HepG2 (cell line): ENCODE data around the gene DENND5A. TPM values are rescaled to one million over a fixed set of nuclear protein-coding genes. Genes with fewer than 3 reads are reported as not detected.
A peak's percentile ranks its signal among the peaks of the same experiment; 100 is the strongest.

Experiments used
- ARID5B ChIP-seq: IDR thresholded peaks from 2 replicates; pipeline ENCODE4 v1.4.0; 2020; ENCODE audit warnings: mild to moderate bottlenecking, missing genetic modification reagents
- ATM ChIP-seq: fragments of 450-650 bp; IDR thresholded peaks from 2 replicates; pipeline ENCODE4 v1.7.1; 2017; ENCODE audit warnings: mild to moderate bottlenecking, borderline replicate concordance
- CHCHD3 ChIP-seq: sonication (generic); formaldehyde crosslinking; IDR thresholded peaks from 2 replicates; pipeline ENCODE4 v1.8.0; 2022; ENCODE audit warnings: mild to moderate bottlenecking, missing genetic modification reagents, moderate library complexity
- ELF3 ChIP-seq: IDR thresholded peaks from 2 replicates; pipeline ENCODE4 v1.6.1; 2016; ENCODE audit warnings: missing genetic modification reagents, missing compliant biosample characterization
- MXI1 ChIP-seq: IDR thresholded peaks from 3 replicates; pipeline ENCODE4 v1.6.1; 2012; ENCODE audit warnings: low read depth, low read length, inconsistent platforms, borderline replicate concordance
- PHF20 ChIP-seq: sonication (generic); formaldehyde crosslinking; IDR thresholded peaks from 2 replicates; pipeline ENCODE4 v1.5.0; 2020; ENCODE audit warnings: mild to moderate bottlenecking, missing genetic modification reagents
- RFX5 ChIP-seq: IDR thresholded peaks from 2 replicates; pipeline ENCODE4 v1.6.1; 2011; ENCODE audit warnings: low read depth, low read length, improper control_type of control experiment
- TAF1 ChIP-seq: sonication (generic); formaldehyde crosslinking; IDR thresholded peaks from 2 replicates; pipeline ENCODE4 v1.4.0; 2020; ENCODE audit warnings: missing genetic modification reagents
- ZBTB40 ChIP-seq, 2 experiments: fragments of 450-650 bp in 1 of 2; sonication (generic) in 1 of 2; formaldehyde crosslinking in 1 of 2; IDR thresholded peaks; 2 replicates each; pipeline versions ENCODE4 v1.6.1 to v1.8.0; 2016 to 2022; ENCODE audit warnings: antibody characterized with exemption in 1 of 2, mild to moderate bottlenecking in 1 of 2, missing genetic modification reagents in 1 of 2
- ZNF121 ChIP-seq: sonication (generic); formaldehyde crosslinking; IDR thresholded peaks from 2 replicates; pipeline ENCODE4 v1.5.0; 2020; ENCODE audit warnings: mild to moderate bottlenecking, missing genetic modification reagents
- ZNF24 ChIP-seq: fragments of 450-650 bp; IDR thresholded peaks from 2 replicates; pipeline ENCODE4 v1.6.1; 2017; ENCODE audit warnings: antibody characterized with exemption, mild to moderate bottlenecking
- ZNF496 ChIP-seq: sonication (generic); formaldehyde crosslinking; IDR thresholded peaks from 2 replicates; pipeline ENCODE4 v1.8.1; 2023; ENCODE audit warnings: mild to moderate bottlenecking, moderate library complexity, missing genetic modification reagents; ENCODE audit not compliant: insufficient replicate concordance
- ZNF547 ChIP-seq: sonication (generic); formaldehyde crosslinking; IDR thresholded peaks from 2 replicates; pipeline ENCODE4 v1.5.1; 2020; ENCODE audit warnings: mild to moderate bottlenecking, missing genetic modification reagents
- ZNF580 ChIP-seq: IDR thresholded peaks from 2 replicates; pipeline ENCODE4 v1.6.1; 2016; ENCODE audit warnings: low read depth, borderline replicate concordance
- ZNF776 ChIP-seq: sonication (generic); formaldehyde crosslinking; IDR thresholded peaks from 2 replicates; pipeline ENCODE4 v1.4.0; 2020; ENCODE audit warnings: mild to moderate bottlenecking, missing genetic modification reagents
- polyA plus RNA-seq, 8 experiments: library from polyadenylated mRNA; depleted of rRNA in 3 of 8; stranded (reverse) in 7 of 8; unstranded in 1 of 8; fragments of >200 nt; fragmentation: Illumina TruSeq in 4 of 8; extraction: Trizol in 4 of 8; gene quantifications; 2 replicates each; pipeline versions ENCODE4 v1.2.1 to v1.2.3, GENCODE V29; 2011 to 2016; ENCODE audit warnings: low read depth in 4 of 8, missing spikeins in 1 of 8, mixed read lengths in 1 of 8; ENCODE audit not compliant: insufficient read depth in 1 of 8
- total RNA-seq, 5 experiments: library from RNA; depleted of rRNA; stranded (reverse); fragments of >200 nt; fragmentation: Illumina TruSeq; extraction: Trizol; gene quantifications; 2 replicates each; pipeline ENCODE4 v1.2.3, GENCODE V29; 2016; ENCODE audit warnings: low read depth in 1 of 5

DENND5A gene
- total and polyA plus RNA-seq, 2 of the 13 experiments (the other 11 are each of a cell fraction or from before 2014, with no cell fraction given), result 63.3 to 145 TPM

- TF ChIP-seq PHF20 (peak; percentile 35; the same call in 1 of the 2 replicates), ATM (no peak), ZNF496 (no peak), CHCHD3 (CRISPR knock-in tag) (no peak), RFX5 (peak; percentile 13; the same call in 1 of the 2 replicates), ZNF121 (CRISPR knock-in tag) (no peak), MXI1 (peak; percentile 78; the same call in 1 of the 3 replicates), ZNF547 (CRISPR knock-in tag) (peak; percentile 63), ZBTB40 (IDR thresholded peaks at IDR 0.05) (no peak), ZBTB40 (CRISPR knock-in tag; IDR thresholded peaks at IDR 0.05) (peak; percentile 41; the same call in 1 of the 2 replicates), ZNF580 (0 out of 2 replicates have a peak, but pooled peaks have one; percentile 23), ZNF776 (CRISPR knock-in tag) (no peak; the same call in 1 of the 2 replicates), ARID5B (CRISPR knock-in tag) (peak; percentile 23; the same call in 1 of the 2 replicates), TAF1 (CRISPR knock-in tag) (peak; percentile 56; the same call in 1 of the 2 replicates), ELF3 (CRISPR knock-in tag) (peak; percentile 40; the same call in 1 of the 2 replicates), ZNF24 (no peak)
These were observed at the start of gene DENND5A (continued) for GRCh38 chr11:9265211-9266131.
